GM21723 (cell line): ENCODE results near the gene CLCN5.
A peak's percentile ranks its signal among the peaks of the same experiment; 100 is the strongest.

Experiments
- ATAC-seq: cut with Tn5 transposase; IDR thresholded peaks from one replicate; pipeline ENCODE4 v1.9.1; 2021; ENCODE audit warnings: mild to moderate bottlenecking, moderate library complexity; ENCODE audit not compliant: unreplicated experiment

CLCN5 gene

DNA sequence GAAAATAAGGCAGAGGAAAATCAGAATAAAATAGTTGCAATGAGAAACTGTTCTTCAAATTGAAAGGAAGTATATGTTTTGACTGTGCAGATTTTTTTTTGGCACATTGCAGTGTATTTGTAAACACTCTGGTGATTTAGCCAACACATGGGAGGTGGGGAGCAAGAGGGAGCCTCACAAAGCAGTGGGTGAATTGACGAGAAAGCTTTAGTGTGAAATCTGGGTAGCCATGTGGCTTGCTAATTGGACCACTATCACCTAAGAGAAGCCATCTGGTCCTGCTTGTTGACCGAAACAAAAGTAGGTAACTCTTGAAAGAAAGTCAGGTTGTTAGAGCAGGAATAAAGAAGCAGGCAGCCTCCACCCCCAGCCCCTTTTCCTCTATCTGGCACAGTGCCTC, 10.4 kb downstream of the CLCN5 start:
- ATAC-seq = no peak

DNA sequence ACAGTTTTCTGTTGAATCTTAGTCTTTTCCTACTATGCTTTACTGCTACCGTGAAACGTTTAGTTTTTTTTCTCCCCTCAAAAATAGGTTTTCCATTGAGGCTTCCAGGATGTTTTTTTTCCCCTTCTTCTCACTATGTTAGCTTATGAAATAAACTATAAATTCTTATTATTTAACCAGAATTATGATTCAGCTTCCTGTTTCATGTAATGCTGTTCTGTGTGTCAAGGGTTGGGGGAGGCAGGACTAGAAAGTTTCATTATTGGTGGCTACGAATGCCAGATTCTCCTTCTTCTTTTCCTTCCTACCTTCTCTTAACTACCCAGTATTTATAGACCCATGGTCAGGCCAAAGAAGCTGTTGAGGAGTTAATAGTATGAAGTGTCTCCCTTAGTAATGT, 11.8 kb downstream of the CLCN5 start:
- ATAC-seq = no peak

DNA sequence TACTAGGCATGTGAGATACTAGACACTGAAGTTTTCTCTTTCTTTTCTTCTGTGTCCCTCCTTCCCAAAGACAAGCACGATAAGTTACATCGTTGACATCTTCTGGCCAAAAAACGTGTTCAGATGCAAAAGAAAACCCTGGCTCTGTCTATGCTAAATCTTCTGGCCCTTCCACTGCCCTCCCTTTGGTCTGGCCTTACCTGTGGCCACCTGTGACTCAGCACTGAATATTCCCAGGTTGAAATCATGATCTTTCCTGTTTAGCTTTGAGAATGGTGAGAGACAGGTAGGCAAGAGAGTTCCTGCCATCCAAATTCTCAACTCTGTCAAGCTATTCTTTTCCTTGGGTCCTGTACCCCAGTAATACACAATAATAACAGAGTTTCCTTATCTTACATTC, 12.3 kb downstream of the CLCN5 start:
- no peak for ATAC-seq

DNA sequence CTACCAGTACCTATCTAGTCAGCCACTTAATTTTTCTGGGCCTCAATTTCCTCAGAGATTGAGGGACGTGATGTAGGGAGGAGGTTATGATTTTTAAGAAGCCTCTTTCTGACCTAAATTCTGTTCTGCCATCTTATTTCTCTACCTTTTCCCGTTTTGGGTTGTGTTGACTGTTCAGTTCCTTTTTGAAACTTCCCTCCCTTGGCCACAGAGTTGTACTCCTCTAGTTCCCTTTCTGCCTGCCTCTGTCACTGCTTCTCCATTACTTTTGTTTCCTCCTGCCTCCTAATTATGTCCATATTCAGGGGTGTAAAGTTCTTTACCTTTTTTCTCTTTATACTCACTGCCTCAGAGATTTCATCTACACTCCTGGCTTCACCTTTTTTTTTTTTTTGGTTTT, 25.4 kb downstream of the CLCN5 start:
- peak; percentile 52 for ATAC-seq

DNA sequence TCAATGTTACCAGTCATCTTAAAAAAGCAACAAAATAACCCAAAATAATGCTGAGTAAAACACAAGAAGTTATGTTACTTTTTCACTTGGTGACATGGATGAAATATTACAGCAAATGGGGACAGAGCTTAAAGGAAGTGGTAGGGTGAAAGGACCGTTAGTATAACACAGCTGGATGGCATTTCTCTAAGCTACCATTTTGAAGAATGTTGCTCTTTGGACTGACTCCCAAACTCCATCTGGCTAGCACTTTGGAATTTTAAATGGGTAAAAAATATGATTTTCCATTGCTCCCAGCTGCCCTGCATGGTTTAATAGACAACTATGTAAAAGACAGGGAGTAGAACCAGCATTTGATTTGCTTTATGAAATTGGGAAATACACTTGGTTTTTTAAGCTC, 27.6 kb downstream of the CLCN5 start:
- ATAC-seq = no peak

DNA sequence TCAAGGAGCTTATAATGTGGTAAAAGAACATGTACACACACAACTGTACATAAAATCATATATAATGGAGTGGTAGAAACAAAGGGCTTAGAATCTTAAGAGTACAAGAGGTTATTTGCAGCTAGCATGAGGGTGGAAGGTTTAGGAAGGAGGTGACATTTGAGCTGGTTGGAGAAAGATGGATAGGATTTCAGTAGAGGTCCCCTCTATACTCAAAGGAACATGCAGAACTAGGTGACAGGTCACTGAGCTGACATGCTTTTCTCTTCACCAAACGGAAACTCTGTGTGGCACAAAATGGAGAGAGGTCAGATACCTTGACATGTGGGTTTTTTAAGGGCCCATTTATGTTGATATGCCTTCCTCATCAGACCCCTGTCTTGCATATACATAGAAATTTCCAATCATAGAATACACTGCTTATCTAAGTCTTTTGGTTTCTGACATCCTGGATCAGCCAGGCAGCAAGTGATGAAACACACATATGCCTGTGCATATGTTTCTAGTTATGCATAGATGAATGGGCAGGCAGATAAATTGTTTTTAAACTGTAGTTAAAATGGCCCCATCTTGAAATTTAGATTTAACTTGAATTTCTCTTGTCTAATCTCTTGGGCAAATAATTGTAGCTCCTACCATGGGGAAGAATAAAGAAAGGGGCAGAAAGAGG, 29.3 kb downstream of the CLCN5 start:
- no peak for ATAC-seq

DNA sequence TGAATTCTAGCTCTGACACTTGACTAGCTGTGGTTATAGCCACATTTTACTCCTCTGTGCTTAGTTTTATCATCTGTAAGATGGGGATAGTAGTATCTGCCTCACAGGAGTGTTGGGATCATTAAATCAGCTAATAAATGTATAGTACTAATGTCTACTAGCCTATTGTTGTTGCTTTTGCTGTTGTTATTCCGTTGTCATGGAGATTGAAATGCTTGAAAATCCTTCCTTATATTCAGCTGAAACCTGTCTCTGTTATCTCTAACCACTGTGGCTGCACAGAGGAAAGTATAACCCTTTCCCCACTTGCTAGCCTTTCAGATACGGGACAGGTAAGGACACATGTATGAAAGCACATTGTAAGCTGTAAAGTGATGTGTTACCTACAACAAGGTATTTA, 33.9 kb downstream of the CLCN5 start:
- ATAC-seq = no peak

DNA sequence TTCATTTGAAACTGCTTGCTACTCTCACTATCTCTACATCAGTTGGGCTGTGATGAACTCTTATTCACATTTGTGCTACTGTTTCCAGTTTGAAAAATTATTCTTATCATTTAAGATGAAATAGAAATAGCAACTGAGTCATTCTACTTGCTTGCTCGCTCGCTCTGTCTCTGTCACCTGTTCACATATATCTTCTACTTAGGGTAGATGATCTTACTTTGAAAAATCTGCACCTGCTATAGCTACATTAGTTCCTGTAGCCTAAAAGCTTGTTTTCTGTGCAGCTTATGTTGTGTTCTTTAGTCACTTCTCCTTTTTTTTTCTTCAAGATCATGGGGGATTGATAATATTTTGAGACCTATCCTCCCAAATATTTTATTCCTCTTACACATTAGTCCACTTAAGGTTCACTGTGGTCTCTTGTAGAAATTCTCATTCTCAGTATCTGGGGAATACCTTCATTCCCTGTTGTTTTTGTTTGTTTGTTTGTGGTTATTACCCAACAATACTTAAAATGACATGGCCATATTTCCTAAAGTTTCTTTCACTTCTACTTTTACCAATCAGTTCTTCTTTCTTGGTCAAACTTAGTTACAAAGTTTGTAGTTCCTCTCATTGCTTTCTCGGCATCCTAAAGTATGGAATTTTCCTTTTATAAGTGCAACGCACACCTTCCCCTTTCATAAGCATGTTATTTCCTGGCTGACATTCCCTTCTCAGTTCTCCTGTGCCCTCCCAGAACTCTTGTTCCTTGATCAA, 36.5 kb downstream of the CLCN5 start:
- peak; percentile 63 for ATAC-seq

DNA sequence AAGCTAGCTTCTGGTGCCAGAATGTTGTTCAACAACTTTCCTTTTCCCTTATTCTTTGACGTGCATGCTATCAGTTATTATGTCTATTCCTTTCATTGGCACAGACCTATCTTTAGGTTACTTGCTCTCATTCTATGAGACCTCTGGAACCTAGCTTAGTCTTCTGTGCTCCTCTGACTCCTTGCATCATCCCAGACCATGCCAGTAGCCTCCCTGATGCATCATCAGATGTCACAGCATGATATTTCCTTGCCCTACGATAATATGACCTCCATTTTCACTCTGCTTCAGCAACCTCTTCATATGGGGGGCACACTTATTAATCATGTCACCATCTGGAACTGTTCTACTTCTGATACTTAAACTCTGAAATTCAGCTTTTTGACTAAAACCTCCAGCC, 37.2 kb downstream of the CLCN5 start:
- ATAC-seq = no peak

DNA sequence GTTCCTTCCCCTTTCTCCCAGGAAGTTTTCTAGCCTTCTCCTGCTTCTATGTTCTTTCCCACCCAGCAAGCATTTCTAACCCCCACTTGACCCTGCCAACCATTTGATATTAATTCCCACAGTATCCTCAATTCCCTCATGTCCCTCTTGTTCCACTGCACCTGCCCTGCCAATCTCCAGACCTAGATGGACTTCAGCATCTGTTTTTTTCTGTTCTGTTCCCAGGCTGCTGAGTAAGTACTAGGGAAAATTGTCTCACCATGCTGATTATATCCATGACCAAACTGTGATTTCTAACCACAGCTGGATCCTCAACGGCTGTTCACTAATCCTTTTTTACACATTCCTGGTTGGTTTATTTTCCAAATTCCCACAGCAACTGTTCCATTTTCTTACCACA, 37.7 kb downstream of the CLCN5 start:
- ATAC-seq = no peak

DNA sequence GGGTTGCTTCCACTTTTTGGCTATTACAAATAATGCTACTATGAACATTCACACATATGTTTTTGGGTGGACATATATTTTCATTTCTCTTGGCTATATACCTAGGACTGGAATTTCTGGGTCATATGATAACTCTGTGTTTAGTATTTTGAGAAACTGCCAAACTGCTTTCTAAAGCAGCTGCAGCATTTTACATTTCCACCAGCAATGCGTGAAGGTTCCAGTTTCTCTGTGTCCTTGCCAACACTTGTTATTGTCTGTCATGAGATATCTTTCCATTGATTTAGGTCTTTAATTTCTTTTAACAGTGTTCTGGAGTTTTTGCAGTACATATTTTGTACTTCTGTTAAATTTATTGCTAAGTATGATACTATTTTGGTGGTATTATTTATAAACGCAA, 48.3 kb downstream of the CLCN5 start:
- ATAC-seq = no peak

DNA sequence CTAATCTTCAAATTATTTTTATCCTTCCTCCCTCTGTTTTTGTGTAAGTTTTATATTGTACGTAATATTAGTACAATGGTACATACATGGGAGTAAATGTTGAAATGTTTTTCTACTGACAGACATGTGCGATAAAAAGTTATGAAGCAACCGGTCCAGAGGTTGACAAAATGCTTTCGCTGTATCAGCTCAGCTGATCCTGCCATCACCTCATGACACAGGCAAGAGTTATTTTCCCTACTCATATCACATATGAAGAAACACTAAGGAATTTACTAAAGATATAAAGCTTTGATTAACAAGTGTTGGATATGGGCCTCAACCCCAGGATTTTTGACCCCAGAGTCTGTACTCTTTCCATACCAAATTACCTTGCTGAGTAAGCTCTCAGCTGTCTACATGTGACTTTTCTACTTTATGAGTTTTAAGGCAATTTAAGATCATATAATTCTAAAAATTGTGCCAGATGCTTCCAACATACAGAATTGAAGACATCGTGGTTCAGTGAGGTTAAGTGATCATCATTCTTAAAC, 50.0 kb downstream of the CLCN5 start:
- ATAC-seq = no peak

DNA sequence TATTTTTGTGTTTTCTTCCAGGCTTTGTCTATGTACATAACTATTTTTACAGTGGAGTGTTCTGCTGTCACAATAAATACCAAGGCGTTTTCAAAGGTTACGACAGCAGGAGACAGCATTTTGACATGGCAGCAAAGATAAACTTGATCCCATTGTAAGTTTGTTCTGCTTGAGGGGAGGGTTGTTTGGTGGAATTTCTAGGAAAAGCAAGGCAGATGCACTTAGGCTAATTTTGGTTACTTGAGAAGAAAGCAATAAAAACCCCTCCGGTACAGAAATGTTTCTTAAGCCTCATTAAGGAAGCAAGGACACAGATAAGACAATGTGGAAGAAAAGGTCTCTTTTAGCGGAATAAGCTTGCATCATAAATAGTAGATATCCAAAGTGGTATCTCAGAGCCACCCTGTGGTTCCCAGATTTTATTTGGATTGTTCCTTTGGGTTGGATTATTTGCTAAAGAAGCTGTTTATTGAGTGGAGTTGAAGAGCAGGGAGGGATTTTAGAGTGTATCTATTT, 54.3 kb downstream of the CLCN5 start:
- no peak for ATAC-seq

DNA sequence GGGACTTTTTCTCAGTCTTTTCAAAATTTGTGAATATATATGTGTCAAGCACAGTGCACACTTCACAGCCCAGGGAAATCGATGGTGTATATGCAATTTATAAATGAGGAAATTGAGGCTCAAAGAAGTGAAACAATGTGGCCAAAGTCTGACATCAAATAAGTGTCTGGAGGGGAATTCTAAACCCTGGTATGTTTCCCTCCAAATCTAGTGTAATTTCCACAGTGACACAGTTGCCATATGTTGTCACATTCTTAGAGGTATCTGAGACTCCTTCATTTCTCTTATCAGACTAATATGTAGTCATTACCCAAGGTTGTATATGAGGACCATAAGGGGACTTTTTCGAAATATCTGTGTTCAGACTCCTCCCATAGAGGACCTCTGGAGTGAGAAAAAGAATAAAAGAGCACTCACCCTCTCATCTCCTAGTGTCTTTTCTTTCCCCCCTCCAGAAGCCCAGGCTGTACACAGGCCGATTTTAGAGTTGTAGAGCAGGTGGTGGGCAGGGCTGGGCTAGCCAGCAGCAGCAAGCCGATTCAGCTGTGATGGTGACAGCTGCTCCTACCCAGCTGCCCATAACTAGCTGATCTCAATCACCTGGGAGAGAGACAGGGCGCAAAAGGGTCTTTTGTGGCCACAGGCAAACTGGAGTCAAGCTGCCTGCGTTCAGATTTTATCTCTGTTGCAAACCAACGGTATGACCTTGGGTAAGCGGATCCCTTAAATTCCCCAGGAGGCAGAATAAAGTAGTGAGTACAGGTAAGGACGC, 55.1 kb downstream of the CLCN5 start:
- no peak for ATAC-seq

DNA sequence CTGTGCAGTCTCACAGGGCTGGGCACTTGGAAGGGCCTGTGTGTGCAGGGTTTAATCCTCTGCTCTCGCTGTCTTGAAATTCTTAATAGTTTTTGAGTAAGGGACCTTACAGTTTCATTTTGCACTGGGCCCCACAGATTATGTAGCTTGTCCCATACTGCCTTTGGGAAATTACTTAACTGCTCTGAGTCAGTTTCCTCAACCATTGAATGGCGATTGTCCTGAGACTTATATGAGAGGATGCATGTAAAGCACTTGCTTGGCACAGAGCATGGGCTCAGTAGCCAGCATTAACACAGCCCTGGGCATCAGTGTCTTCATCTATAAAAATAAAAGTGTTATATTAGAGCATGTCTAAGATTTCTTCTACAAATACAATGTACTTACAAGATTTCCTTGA, 55.8 kb downstream of the CLCN5 start:
- no peak for ATAC-seq

DNA sequence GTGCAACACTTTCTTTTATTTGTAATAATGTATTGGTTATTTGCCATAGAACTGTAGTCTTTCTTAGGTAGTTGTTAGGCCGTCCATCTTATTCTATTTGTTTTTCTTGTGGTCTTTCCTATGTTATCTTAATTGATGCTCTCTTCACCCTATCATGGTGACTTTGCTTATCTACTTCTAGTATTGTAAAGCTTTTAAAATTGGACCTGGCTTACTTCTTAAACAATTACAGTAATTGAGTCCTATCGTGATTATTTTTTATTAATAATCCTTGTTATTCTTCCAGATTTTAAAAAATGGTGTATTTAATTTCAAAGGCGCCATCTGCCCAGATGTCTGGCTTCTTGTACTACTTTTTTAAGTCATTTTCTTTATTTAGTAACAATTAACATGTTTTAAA, 63.7 kb downstream of the CLCN5 start:
- ATAC-seq = no peak

DNA sequence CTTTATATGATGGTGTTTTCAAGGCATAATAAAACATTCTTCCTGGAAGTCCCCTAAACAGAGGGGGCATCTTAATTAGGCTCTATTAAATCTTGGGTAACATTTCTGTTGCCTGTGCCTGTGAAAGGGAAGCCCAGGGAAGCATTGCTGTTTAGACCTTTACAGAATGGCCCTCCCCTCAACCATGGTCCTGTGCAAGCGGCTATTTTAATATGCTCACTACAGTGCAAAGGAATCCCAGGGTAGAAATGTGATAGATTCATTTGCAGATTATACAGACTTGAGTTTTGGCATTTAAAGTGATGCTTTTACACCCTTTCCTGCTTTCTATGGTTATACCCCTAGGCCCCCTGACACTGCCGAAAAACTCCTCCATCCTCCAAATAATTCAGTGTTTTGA, 65.3 kb downstream of the CLCN5 start:
- ATAC-seq = no peak

DNA sequence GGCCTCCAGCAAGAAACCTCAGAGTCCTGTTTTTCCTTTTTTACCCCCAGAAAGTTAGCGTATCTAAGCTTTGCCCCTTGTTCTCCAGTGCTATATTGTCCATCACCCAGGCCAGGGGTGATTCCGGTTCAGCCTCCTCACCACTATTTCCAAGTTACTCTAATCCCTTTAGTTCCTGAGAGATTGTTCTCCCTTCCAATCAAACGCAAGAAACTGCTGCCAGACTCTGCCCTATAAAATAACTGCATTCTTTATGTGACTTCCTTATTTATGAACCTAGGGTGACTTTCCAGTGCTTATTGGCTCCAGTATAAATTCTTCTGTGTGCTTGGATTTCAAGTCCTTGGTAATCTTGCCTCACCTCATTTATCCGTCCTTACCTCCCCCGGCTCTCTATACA, 65.7 kb downstream of the CLCN5 start:
- no peak for ATAC-seq

DNA sequence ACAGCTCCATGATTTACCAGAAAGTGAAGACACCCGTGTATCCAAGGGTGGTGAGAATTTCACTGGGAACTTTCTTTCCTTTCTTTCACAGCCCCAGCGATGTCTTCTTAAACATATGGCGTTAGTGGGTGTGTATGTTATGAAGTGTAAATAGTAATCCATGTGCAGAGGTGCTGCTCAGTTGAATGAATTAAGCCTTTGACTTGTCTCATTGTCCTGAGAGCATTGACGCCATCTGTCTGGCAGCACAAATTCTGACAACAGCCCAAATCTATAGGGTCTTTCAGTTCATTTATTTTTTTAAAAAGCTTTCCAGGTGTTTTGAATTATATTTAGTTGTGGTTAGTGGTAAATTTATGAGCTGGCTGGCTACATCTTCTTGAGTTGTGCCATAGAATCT, 69.4 kb downstream of the CLCN5 start:
- no peak for ATAC-seq

DNA sequence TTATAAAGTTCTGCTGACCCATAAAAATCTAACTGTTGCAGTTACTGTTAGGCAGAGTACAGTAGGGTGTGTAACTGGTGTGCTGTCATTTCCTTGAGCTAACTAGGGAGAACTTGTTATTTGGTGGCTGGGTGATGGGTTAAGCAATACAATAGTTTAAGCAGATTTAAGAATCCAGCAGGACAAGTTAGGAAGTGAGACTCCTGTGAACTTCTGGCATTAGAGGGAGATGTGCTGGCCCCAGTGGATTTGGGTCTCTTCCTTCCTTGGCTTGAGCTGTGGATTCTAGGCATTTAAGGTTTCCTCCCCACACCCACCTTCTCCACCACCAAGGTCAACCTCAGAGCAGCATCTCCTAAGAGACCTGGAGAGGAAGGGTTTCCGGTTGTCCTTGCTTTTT, 70.5 kb downstream of the CLCN5 start:
- ATAC-seq = no peak

DNA sequence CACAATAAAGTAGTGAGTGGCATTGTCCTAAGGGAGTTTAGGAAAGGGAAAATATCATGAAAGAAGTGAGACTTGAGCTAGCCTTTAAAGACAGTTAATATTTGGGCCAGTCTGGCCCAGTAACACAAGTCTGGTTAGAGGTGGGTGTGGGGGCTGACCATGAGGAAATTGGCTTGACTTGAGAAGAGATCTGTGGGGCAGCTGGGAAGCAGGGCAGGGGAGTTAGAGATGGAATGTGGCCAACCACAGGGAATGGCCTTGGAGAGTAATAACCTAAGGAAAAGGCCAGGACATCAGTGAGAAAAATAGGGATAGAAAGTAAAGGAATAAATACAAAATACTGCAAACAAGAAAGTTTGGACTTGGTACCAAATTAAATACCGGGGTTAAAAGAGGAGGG, 71.3 kb downstream of the CLCN5 start:
- no peak for ATAC-seq
